Measurements from ENCODE around the gene LRRFIP1.
"Not testable (repeated sequence)": the region's sequence is repeated elsewhere in the genome, so short reads cannot be mapped to it uniquely, and the experiment has no call there.

The LRRFIP1 gene

GRCh38 chr2:237627441-237628246 lies at the start of gene LRRFIP1:
TSS of gene LRRFIP1 (plus strand) at chr2:237627587. CDS start at chr2:237627645, 58 bp downstream.
- peak; percentile 57 for DNase-seq

- DNase-seq: no peak
Measured at GRCh38 chr2:237577956-237578870, 49.2 kb upstream of the LRRFIP1 start.

- no peak for DNase-seq
Measured at GRCh38 chr2:237581326-237581725, 46.1 kb upstream of the LRRFIP1 start.

- peak; percentile 56 for DNase-seq
Measured at GRCh38 chr2:237581751-237582746, 45.3 kb upstream of the LRRFIP1 start.

- no peak for DNase-seq
Measured at GRCh38 chr2:237583385-237584295, 43.7 kb upstream of the LRRFIP1 start.

GRCh38 chr2:237585590-237586221 lies 41.7 kb upstream of the LRRFIP1 start:
- no peak for DNase-seq

GRCh38 chr2:237588044-237588696 lies 39.2 kb upstream of the LRRFIP1 start:
- no peak for DNase-seq

GRCh38 chr2:237590272-237591140 lies 36.9 kb upstream of the LRRFIP1 start, which contains the start of gene RAB17:
TSS of gene RAB17 (minus strand) at chr2:237590734. CDS start at chr2:237586154, 4,580 bp downstream.
- DNase-seq: peak; percentile 75

GRCh38 chr2:237591141-237591881 lies 36.1 kb upstream of the LRRFIP1 start:
- DNase-seq: peak; percentile 86

- DNase-seq: no peak
Measured at GRCh38 chr2:237592425-237592980, 34.9 kb upstream of the LRRFIP1 start.

- no peak for DNase-seq
Measured at GRCh38 chr2:237593036-237593435, 34.4 kb upstream of the LRRFIP1 start.

GRCh38 chr2:237593596-237594320 lies 33.6 kb upstream of the LRRFIP1 start:
- DNase-seq: peak; percentile 80

- DNase-seq: peak; percentile 46
Measured at GRCh38 chr2:237594514-237594871, 32.9 kb upstream of the LRRFIP1 start.

- not testable (repeated sequence) for DNase-seq
Measured at GRCh38 chr2:237595829-237596519, 31.4 kb upstream of the LRRFIP1 start.

GRCh38 chr2:237596520-237597195 lies 30.7 kb upstream of the LRRFIP1 start:
- no peak for DNase-seq

All from NCI-H69 (cell line).